Common myeloid progenitor, CD34-positive (primary cell): ENCODE results near the gene AMFR.

ENCODE experiments used
- CTCF ChIA-PET: fragments of 350-600 bp; sonication (Branson Sonifier 250); formaldehyde crosslinking; loops from one replicate; lab custom pipeline; 2021; ENCODE audit warnings: antibody characterized with exemption; lab: Charles Lee
- POLR2A ChIA-PET: fragments of 350-600 bp; sonication (Branson Sonifier 250); formaldehyde crosslinking; loops from one replicate; lab custom pipeline; 2021; ENCODE audit warnings: antibody characterized with exemption; lab: Charles Lee
- DNase-seq, 3 donors: peaks; one replicate each; pipeline versions ENCODE4 v3.0.0 to v3.0.0-alpha.2; 2013
- H3K27ac ChIP-seq, 2 experiments: 1 replicate in 1 of 2; 2 replicates in 1 of 2; pipeline ENCODE4 v1.7.0; 2013; ENCODE audit warnings: inconsistent platforms in 2 of 2, low read length in 2 of 2, mild to moderate bottlenecking in 2 of 2, low read depth in 1 of 2, moderate library complexity in 1 of 2; ENCODE audit not compliant: severe bottlenecking in 2 of 2, insufficient read depth in 1 of 2, poor library complexity in 1 of 2
- H3K27me3 ChIP-seq, 5 experiments: replicated peaks in 2 of 5; 1 replicate in 3 of 5; 2 replicates in 2 of 5; pipeline versions ENCODE4 v1.6.1 to v1.7.0; 2013; ENCODE audit warnings: low read length in 4 of 5, mild to moderate bottlenecking in 2 of 5, moderate library complexity in 2 of 5, inconsistent platforms in 1 of 5; ENCODE audit not compliant: insufficient read depth in 5 of 5, control insufficient read depth in 4 of 5
- H3K36me3 ChIP-seq, 4 experiments: 1 replicate in 2 of 4; 2 replicates in 2 of 4; pipeline versions ENCODE4 v1.6.1 to v1.7.0; 2013; ENCODE audit warnings: low read length in 3 of 4, control low read depth in 1 of 4, mild to moderate bottlenecking in 1 of 4; ENCODE audit not compliant: control insufficient read depth in 4 of 4, insufficient read depth in 4 of 4
- H3K4me1 ChIP-seq, 4 experiments: 1 replicate in 3 of 4; 2 replicates in 1 of 4; pipeline versions ENCODE4 v1.6.1 to v1.7.1; 2013; ENCODE audit warnings: low read length in 3 of 4, mild to moderate bottlenecking in 3 of 4, control low read depth in 1 of 4, inconsistent platforms in 1 of 4, moderate library complexity in 1 of 4; ENCODE audit not compliant: control insufficient read depth in 4 of 4, insufficient read depth in 4 of 4; ENCODE audit errors: control extremely low read depth in 1 of 4
- H3K4me3 ChIP-seq, 7 experiments: 1 replicate in 4 of 7; 2 replicates in 3 of 7; pipeline versions ENCODE4 v1.5.1 to v1.7.0; 2013; ENCODE audit warnings: mild to moderate bottlenecking in 7 of 7, low read length in 6 of 7, moderate library complexity in 6 of 7, inconsistent platforms in 2 of 7, low read depth in 2 of 7, control low read depth in 1 of 7; ENCODE audit not compliant: insufficient read depth in 4 of 7, control insufficient read depth in 1 of 7; ENCODE audit errors: extremely low read depth in 1 of 7
- H3K9me3 ChIP-seq, 5 experiments: 1 replicate in 4 of 5; 2 replicates in 1 of 5; pipeline versions ENCODE4 v1.6.1 to v1.7.1; 2013; ENCODE audit warnings: low read length in 4 of 5, mild to moderate bottlenecking in 2 of 5, inconsistent platforms in 1 of 5, low read depth in 1 of 5, moderate library complexity in 1 of 5; ENCODE audit not compliant: control insufficient read depth in 4 of 5, insufficient read depth in 2 of 5; ENCODE audit errors: control extremely low read depth in 1 of 5
- WGBS: methylation state at CpG from one replicate; pipeline ENCODE4 v1.1.5; 2013; ENCODE audit not compliant: insufficient coverage; 5-methylcytosine and 5-hydroxymethylcytosine counted together

Gene AMFR

DNA sequence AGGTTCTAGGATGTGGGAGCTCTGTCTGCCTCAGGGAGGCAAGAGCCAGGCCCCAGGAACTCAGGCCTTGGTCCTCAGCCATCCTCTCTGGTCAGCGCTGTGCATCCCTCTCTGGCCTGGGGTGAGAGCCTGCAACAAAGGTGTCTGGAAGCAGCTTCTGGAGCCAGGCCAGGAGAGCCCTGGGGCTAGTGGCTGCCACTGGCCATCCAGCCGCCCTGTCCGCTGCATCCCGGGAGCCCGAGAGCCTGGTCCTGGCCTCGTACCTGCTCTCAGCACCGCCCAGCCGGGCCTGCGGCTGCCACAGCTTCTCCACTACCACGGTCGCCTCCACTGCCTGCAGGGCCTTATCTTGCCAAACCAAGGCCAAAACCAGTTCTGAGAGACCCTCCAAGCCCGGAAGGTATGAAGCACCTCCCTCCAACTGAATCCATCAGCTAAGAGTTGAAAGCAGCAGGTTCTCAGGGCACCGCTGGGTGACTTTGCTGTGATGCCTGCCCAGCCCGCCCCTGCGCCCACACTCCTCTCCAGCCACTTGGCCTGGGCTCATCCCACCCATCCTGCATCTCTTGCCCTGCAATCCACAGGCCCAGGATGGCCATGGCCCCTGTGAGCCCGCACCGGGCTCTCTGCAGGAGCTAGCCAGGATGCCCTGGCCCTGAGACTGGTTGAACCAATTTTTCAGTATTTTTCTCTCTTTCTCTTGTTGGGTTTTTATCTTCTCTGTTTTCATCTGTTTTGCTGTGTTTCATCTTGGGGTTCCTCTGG is 85.7 kb downstream of the AMFR start:
- ChIA-PET POLR2A (no interaction called here), CTCF (interaction anchor here (1.8 to 2.1 kb wide), 2 partner anchors 9 to 31 kb away, joined by 4 to 5 read pairs; no protein-coding TSS in a partner anchor)
- Histone ChIP-seq H3K27ac (no peak overlapping the region), H3K4me1 (no peaks in the 10 kb centered on the region), H3K27me3 (no peaks in the 10 kb centered on the region), H3K9me3 (no peaks in the 10 kb centered on the region), H3K4me3 (no peak overlapping the region), H3K36me3 (no peaks in the 10 kb centered on the region)
- no peak for DNase-seq
- over 99% methylated on average over 15 of the region's 17 CpGs for WGBS

GRCh38 chr16:56338566-56339318 is 86.6 kb downstream of the AMFR start:
- no peak for DNase-seq
- H3K27ac ChIP-seq, result no peak overlapping the region
- no peaks in the 10 kb centered on the region for H3K9me3 ChIP-seq
- H3K4me3 ChIP-seq, result no peak overlapping the region
- WGBS, result 90% methylated on average over 15 of the region's 17 CpGs
- ChIA-PET CTCF (interaction anchor here (1.0 to 2.1 kb wide), 3 partner anchors 9 to 32 kb away, joined by 3 to 5 read pairs (median 4); no protein-coding TSS in a partner anchor), POLR2A (no interaction called here)
- peaks cover 0 to under 1% (median 0%) of the 10 kb centered on the region in 4 experiments for H3K4me1 ChIP-seq
- no peaks in the 10 kb centered on the region for H3K27me3 ChIP-seq
- no peaks in the 10 kb centered on the region for H3K36me3 ChIP-seq

GRCh38 chr16:56337858-56338325 is 87.5 kb downstream of the AMFR start:
- POLR2A ChIA-PET, result no interaction called here
- Histone ChIP-seq H3K36me3 (no peaks in the 10 kb centered on the region), H3K9me3 (no peaks in the 10 kb centered on the region), H3K27ac (no peak overlapping the region), H3K27me3 (no peaks in the 10 kb centered on the region), H3K4me3 (no peak overlapping the region), H3K4me1 (peaks cover 0 to 5% (median 0%) of the 10 kb centered on the region in 4 experiments)
- CTCF ChIA-PET, result interaction anchor here (1.0 to 2.1 kb wide), 3 partner anchors 8 to 32 kb away, joined by 3 to 5 read pairs (median 4); no protein-coding TSS in a partner anchor
- 94% methylated on average over 6 of the region's 11 CpGs for WGBS
- no peak for DNase-seq

- no peak for DNase-seq
- no peaks in the 10 kb centered on the region for H3K36me3 ChIP-seq
- POLR2A ChIA-PET, result no interaction called here
- H3K4me3 ChIP-seq, result no peak overlapping the region
- H3K27ac ChIP-seq, result no peak overlapping the region
- WGBS, result 97% methylated on average over 8 of the region's 11 CpGs
- H3K9me3 ChIP-seq, result no peaks in the 10 kb centered on the region
- peaks cover 0 to 5% (median 0%) of the 10 kb centered on the region in 4 experiments for H3K4me1 ChIP-seq
- CTCF ChIA-PET, result no interaction called here
- no peaks in the 10 kb centered on the region for H3K27me3 ChIP-seq
Measured at GRCh38 chr16:56337131-56337857, 88.1 kb downstream of the AMFR start.

DNA sequence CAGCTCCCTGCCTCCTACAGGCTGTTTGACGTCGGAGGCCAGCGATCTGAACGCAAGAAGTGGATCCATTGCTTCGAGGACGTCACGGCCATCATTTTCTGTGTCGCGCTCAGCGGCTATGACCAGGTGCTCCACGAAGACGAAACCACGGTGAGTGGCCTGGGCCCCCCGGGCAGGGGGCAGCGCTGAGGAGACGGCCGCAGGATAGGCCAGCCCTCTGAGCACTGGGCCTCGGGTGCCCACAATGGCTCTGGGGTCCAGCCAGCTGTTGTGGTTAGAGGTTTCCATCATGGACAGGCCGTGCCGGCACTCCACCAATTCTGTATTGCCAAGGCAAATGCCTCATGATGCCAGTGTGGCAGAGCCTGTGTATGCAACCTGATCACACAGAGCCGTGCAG is 88.6 kb downstream of the AMFR start:
- DNase-seq, result no peak
- 95% methylated on average over 18 of the region's 21 CpGs for WGBS
- POLR2A ChIA-PET, result no interaction called here
- H3K9me3 ChIP-seq, result no peaks in the 10 kb centered on the region
- CTCF ChIA-PET, result no interaction called here
- H3K4me3 ChIP-seq, result no peak overlapping the region
- H3K4me1 ChIP-seq, result peaks cover 0 to 5% (median 0%) of the 10 kb centered on the region in 4 experiments
- H3K36me3 ChIP-seq, result no peaks in the 10 kb centered on the region
- no peaks in the 10 kb centered on the region for H3K27me3 ChIP-seq
- H3K27ac ChIP-seq, result no peak overlapping the region

GRCh38 chr16:56336071-56336688 is 89.2 kb downstream of the AMFR start:
- no peak for DNase-seq
- 94% methylated on average over 6 of the region's 8 CpGs for WGBS
- ChIA-PET POLR2A (no interaction called here), CTCF (no interaction called here)
- Histone ChIP-seq H3K4me3 (no peak overlapping the region), H3K36me3 (no peaks in the 10 kb centered on the region), H3K4me1 (peaks cover 0 to 5% (median 0%) of the 10 kb centered on the region in 4 experiments), H3K27ac (no peak overlapping the region), H3K27me3 (no peaks in the 10 kb centered on the region), H3K9me3 (no peaks in the 10 kb centered on the region)
